CD8-positive, alpha-beta memory T cell (primary cell): Measurements from ENCODE around the gene ZFAND4. TPM values are rescaled to one million over a fixed set of nuclear protein-coding genes. Genes with fewer than 3 reads are reported as not detected.
"Not testable (repeated sequence)": the region's sequence is repeated elsewhere in the genome, so short reads cannot be mapped to it uniquely, and the experiment has no call there.

Experiments used
- CTCF ChIA-PET: fragments of 350-600 bp; sonication (Branson Sonifier 250); formaldehyde crosslinking; loops from one replicate; lab custom pipeline; 2021; ENCODE audit warnings: antibody characterized with exemption; lab: Charles Lee
- POLR2A ChIA-PET: fragments of 350-600 bp; sonication (Branson Sonifier 250); formaldehyde crosslinking; loops from one replicate; lab custom pipeline; 2021; ENCODE audit warnings: antibody characterized with exemption; lab: Charles Lee
- DNase-seq, 5 donors: peaks; one replicate each; pipeline versions ENCODE4 v3.0.0 to v3.0.0-alpha.2; 2020 to 2022; ENCODE audit warnings: mixed read lengths in 1 of 5
- H3K27ac ChIP-seq: one replicate; pipeline ENCODE4 v1.7.0; 2013; ENCODE audit warnings: low read depth, mild to moderate bottlenecking, low read length, moderate library complexity
- H3K27me3 ChIP-seq: 2 replicates; pipeline ENCODE4 v1.7.0; 2013; ENCODE audit warnings: low read length, mild to moderate bottlenecking; ENCODE audit not compliant: insufficient read depth, poor library complexity, severe bottlenecking
- H3K36me3 ChIP-seq: 2 replicates; pipeline ENCODE4 v1.7.0; 2013; ENCODE audit warnings: mild to moderate bottlenecking, low read length, moderate library complexity; ENCODE audit not compliant: insufficient read depth
- H3K4me1 ChIP-seq: 2 replicates; pipeline ENCODE4 v1.7.0; 2013; ENCODE audit warnings: mild to moderate bottlenecking, low read length, moderate library complexity; ENCODE audit not compliant: insufficient read depth
- H3K4me3 ChIP-seq: 2 replicates; pipeline ENCODE4 v1.7.0; 2013; ENCODE audit warnings: mild to moderate bottlenecking, low read length
- H3K9me3 ChIP-seq: 2 replicates; pipeline ENCODE4 v1.7.0; 2013; ENCODE audit warnings: mild to moderate bottlenecking, low read length
- H3K27ac Mint-ChIP-seq, 8 donors: one replicate each; pipeline ENCODE4 v1.8.0; 2020 to 2021; ENCODE audit warnings: mixed read lengths in 8 of 8, mild to moderate bottlenecking in 6 of 8, inconsistent platforms in 3 of 8, moderate library complexity in 3 of 8
- H3K27me3 Mint-ChIP-seq, 2 donors: one replicate each; pipeline ENCODE4 v1.8.0; 2020 to 2021; ENCODE audit warnings: mixed read lengths in 2 of 2, mild to moderate bottlenecking in 1 of 2, moderate library complexity in 1 of 2
- H3K36me3 Mint-ChIP-seq, 3 donors: one replicate each; pipeline ENCODE4 v1.8.0; 2020 to 2021; ENCODE audit warnings: mixed read lengths in 3 of 3, inconsistent platforms in 1 of 3, mild to moderate bottlenecking in 1 of 3
- H3K4me1 Mint-ChIP-seq, 3 donors: one replicate each; pipeline ENCODE4 v1.8.0; 2020 to 2021; ENCODE audit warnings: mixed read lengths in 3 of 3, inconsistent platforms in 1 of 3, mild to moderate bottlenecking in 1 of 3
- H3K4me3 Mint-ChIP-seq, 7 donors: one replicate each; pipeline ENCODE4 v1.8.0; 2020 to 2021; ENCODE audit warnings: mixed read lengths in 7 of 7, mild to moderate bottlenecking in 6 of 7, moderate library complexity in 4 of 7, inconsistent platforms in 2 of 7
- H3K9me3 Mint-ChIP-seq, 5 donors: one replicate each; pipeline ENCODE4 v1.8.0; 2020 to 2022; ENCODE audit warnings: mixed read lengths in 5 of 5, mild to moderate bottlenecking in 3 of 5, moderate library complexity in 2 of 5, inconsistent platforms in 1 of 5
- polyA plus RNA-seq: library from polyadenylated mRNA; unstranded; fragments of 300-500 nt; fragmentation: Illumina TruSeq; gene quantifications from one replicate; pipeline ENCODE4 v1.2.3, GENCODE V29; 2021
- total RNA-seq, 2 experiments: library from RNA; stranded (reverse); gene quantifications; one replicate each; pipeline ENCODE4 v1.2.3, GENCODE V29; 2021

ZFAND4 gene
- total and polyA plus RNA-seq, 3 experiments from 2014 or later = 11.0 to 21.1 (median 11.7) TPM

DNA sequence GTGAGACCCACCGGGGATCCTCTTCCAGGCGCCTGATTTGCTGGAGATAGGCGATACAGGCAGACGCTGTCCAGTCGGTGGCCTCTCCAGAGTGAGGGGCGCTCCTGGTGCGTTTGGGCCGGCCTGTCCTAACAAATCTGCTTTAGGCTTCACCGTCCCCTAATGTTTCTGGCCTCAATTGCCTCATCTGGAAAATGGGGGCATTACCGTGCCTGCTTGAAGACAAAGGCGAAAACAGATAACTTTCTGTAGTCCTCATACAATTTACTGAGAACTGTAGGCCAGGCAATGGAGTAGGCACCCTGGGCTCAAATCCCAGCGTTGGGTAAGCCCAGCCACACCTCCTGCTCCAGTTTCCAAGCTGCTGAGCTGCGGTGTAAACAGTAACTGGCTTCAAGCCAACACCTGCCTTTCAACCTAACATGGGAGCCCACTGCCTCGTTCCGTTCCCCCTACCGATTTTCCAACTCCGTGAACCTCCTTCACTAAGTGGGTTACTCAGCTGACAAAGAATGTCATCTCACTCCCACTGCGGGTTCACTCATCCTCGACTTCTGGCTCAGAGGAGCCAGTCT, 589 bp upstream of the ZFAND4 start:
- CTCF ChIA-PET = interaction anchor here (1.6 to 1.7 kb wide), 2 partner anchors 209 to 211 kb away, joined by 5 to 10 read pairs; no protein-coding TSS in a partner anchor

DNA sequence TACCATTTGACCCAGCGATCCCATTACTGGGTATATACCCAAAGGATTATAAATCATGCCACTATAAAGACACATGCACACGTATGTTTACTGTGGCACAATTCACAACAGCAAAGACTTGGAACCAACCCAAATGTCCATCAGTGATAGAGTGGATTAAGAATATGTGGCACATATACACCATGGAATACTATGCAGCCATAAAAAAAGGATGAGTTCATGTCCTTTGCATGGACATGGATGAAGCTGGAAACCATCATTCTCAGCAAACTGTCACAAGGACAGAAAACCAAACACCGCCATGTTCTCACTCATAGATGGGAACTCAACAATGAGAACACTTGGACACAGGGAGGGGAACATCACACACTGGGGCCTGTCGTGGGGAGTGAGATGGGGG, 1.3 kb downstream of the ZFAND4 start:
- H3K9me3 ChIP-seq, H3K27me3 Mint-ChIP-seq, H3K9me3 Mint-ChIP-seq, H3K36me3 ChIP-seq, H3K36me3 Mint-ChIP-seq, H3K27ac ChIP-seq, H3K27me3 ChIP-seq, DNase-seq: not testable (repeated sequence)
- POLR2A ChIA-PET = interaction anchor here (0.6 kb wide), 1 partner anchor 54 kb away, joined by 3 read pairs; no protein-coding TSS in a partner anchor
- Mint-ChIP-seq H3K4me3 (peak overlapping the region; percentile 88 to 93 (median 92)), H3K4me1 (peaks cover 37 to 59% (median 46%) of the 10 kb centered on the region in 3 donors), H3K27ac (peak overlapping the region in 5 of 8 donors; percentile 51 to 93 (median 87))
- Histone ChIP-seq H3K4me1 (peaks cover 11% of the 10 kb centered on the region), H3K4me3 (peak overlapping the region; percentile 80)
- CTCF ChIA-PET = interaction anchor here (1.0 to 1.7 kb wide), 5 partner anchors 16 to 209 kb away, joined by 3 to 10 read pairs (median 3); no protein-coding TSS in a partner anchor

More for the DNA sequence above, 589 bp upstream of the ZFAND4 start:
- POLR2A ChIA-PET = interaction anchor here (1.0 kb wide), 1 partner anchor 79 kb away, joined by 5 read pairs; no protein-coding TSS in a partner anchor
- H3K4me1 ChIP-seq = peaks cover 11% of the 10 kb centered on the region
- peaks cover 34 to 44% (median 42%) of the 10 kb centered on the region in 3 donors for H3K4me1 Mint-ChIP-seq
- H3K27ac Mint-ChIP-seq = peak overlapping the region in 7 of 8 donors; percentile 43 to 92 (median 85)
- H3K27me3 ChIP-seq = no peaks in the 10 kb centered on the region
- no peaks in the 10 kb centered on the region for H3K9me3 ChIP-seq
- peak overlapping the region; percentile 82 to 91 (median 86) for H3K4me3 Mint-ChIP-seq
- H3K27me3 Mint-ChIP-seq = no peaks in the 10 kb centered on the region
- H3K36me3 ChIP-seq = no peaks in the 10 kb centered on the region
- H3K9me3 Mint-ChIP-seq = no peaks in the 10 kb centered on the region
- DNase-seq = peak in 1 of 5 donors; percentile 48
- peaks cover 0 to 4% (median 2%) of the 10 kb centered on the region in 3 donors for H3K36me3 Mint-ChIP-seq
- peak overlapping the region; percentile 71 for H3K4me3 ChIP-seq
- peak overlapping the region; percentile 66 for H3K27ac ChIP-seq

DNA sequence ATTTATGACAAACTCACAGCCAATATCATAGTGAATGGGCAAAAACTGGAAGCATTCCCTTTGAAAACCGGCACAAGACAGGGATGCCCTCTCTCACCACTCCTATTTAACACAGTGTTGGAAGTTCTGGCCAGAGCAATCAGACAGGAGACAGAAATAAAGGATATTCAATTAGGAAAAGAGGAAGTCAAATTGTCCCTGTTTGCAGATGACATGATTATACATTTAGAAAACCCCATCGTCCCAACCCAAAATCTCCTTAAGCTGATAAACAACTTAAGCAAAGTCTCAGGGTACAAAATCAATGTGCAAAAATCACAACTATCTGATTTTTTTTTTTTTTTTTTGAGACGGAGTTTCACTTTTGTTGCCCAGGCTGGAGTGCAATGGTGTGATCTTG, 2.7 kb downstream of the ZFAND4 start:
- H3K36me3 ChIP-seq, CTCF ChIA-PET, H3K27me3 Mint-ChIP-seq, H3K9me3 ChIP-seq, DNase-seq, H3K9me3 Mint-ChIP-seq, H3K27ac ChIP-seq, H3K36me3 Mint-ChIP-seq, H3K4me3 ChIP-seq, H3K27me3 ChIP-seq, POLR2A ChIA-PET: not testable (repeated sequence)
- H3K4me1 ChIP-seq = peaks cover 11% of the 10 kb centered on the region
- H3K27ac Mint-ChIP-seq = peak overlapping the region in 1 of 8 donors; percentile 43
- H3K4me1 Mint-ChIP-seq = peaks cover 41 to 68% (median 48%) of the 10 kb centered on the region in 3 donors
- H3K4me3 Mint-ChIP-seq = peak overlapping the region in 5 of 7 donors; percentile 13 to 55 (median 49)

DNA sequence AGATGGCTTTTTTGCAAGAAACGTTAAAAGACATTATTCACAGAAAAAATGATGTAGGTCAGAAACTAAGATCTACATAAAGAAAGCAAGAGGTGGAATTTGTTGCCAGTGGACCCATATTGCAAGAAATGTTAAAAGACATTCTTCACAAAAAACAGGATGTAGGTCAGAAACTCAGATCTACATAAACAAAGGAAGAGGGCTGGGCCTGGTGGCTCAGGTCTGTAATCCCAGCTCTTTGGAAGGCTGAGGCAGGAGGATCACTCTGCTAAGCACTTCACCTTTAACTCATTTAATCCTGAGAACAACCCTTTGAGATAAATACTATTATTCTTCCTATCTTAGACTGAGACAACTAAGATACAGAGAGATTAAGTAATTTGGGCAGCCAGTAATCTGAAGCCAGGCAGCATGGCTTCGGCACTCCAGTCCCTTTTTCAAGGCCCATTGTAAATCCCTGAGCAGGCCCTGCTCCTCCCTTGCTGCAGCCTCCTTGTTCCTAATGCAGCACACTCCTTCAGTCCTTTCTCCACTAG, 11.6 kb downstream of the ZFAND4 start:
- Mint-ChIP-seq H3K27ac (peak overlapping the region in 4 of 8 donors; percentile 14 to 24 (median 18)), H3K36me3 (peaks cover 35 to 53% (median 51%) of the 10 kb centered on the region in 3 donors), H3K27me3 (no peaks in the 10 kb centered on the region), H3K4me1 (peaks cover 30 to 65% (median 57%) of the 10 kb centered on the region in 3 donors), H3K4me3 (no peak overlapping the region), H3K9me3 (peaks cover 10 to 23% (median 16%) of the 10 kb centered on the region in 5 donors)
- peaks cover 4% of the 10 kb centered on the region for H3K9me3 ChIP-seq
- no peak for DNase-seq
- H3K27ac ChIP-seq = no peak overlapping the region
- H3K27me3 ChIP-seq = no peaks in the 10 kb centered on the region
- H3K36me3 ChIP-seq = peaks cover 6% of the 10 kb centered on the region
- H3K4me1 ChIP-seq = no peaks in the 10 kb centered on the region
- CTCF ChIA-PET = no interaction called here
- no peak overlapping the region for H3K4me3 ChIP-seq
- POLR2A ChIA-PET = no interaction called here

DNA sequence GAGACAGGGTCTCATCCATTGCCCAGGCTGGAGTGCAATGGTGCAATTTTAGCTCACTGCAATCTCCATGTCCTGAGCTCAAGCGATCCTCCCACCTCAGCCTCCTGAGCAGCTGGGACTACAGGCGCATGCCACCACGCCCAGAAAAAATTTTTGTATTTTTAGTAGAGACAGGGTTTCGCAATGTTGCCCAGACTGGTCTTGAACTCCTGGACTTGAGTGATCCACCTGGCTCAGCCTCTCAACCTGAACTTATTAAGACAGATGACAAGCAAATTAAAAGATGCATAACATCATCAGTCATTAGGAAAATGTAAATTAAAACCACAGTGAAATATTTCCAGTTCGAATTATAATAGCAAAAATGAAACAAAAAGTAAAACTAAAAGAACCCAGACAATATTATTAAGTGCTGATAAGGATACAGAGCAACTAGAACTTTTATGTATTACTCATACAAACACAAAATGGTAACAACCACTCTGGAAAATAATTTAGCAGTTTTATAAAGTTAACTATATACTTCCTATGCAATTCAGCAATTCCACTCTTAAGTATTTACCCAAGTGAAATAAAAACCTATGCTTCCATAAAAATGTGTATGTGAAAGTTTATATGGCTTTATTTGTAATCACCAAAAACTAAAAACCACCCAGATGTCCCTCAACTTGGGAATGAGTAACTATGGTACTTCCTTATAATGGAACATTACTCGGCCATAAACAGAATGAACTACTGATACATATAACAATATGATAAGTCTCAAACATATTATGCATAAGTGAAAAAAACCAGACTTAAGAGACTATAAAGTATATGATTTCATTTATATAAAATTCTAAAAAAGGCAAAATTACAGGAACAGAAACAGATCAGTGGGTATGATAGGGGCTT, 15.3 kb downstream of the ZFAND4 start:
- Mint-ChIP-seq H3K36me3 (peaks cover 32 to 71% (median 53%) of the 10 kb centered on the region in 3 donors), H3K9me3 (peaks cover 10 to 23% (median 16%) of the 10 kb centered on the region in 5 donors), H3K4me1 (peaks cover 42 to 75% (median 71%) of the 10 kb centered on the region in 3 donors), H3K27ac (peak overlapping the region in 4 of 8 donors; percentile 17 to 72 (median 41)), H3K27me3 (no peaks in the 10 kb centered on the region), H3K4me3 (peak overlapping the region in 6 of 7 donors; percentile 31 to 58 (median 35))
- H3K4me1 ChIP-seq = no peaks in the 10 kb centered on the region
- CTCF ChIA-PET = no interaction called here
- H3K4me3 ChIP-seq = no peak overlapping the region
- peaks cover 4% of the 10 kb centered on the region for H3K9me3 ChIP-seq
- no peak for DNase-seq
- peaks cover 6% of the 10 kb centered on the region for H3K36me3 ChIP-seq
- POLR2A ChIA-PET = no interaction called here
- no peak overlapping the region for H3K27ac ChIP-seq
- no peaks in the 10 kb centered on the region for H3K27me3 ChIP-seq

DNA sequence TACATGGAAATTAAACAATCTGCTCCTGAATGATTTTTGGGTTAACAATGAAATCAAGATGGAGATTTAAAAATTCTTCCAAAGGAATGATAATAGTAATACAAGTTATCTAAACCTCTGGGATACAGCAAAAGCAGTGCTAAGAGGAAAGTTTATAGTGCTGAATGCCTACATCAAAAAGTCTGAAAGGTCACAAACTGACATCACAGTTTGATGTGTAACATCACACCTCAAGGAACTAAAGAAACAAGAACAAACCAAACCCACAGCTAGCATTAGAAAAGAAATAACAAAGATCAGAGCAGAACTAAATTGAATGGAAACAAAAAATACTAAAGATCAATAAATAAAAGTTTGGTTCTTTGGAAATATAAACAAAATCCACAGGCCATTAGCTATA, 17.4 kb downstream of the ZFAND4 start:
- Histone ChIP-seq H3K27ac (no peak overlapping the region), H3K9me3 (peaks cover under 1% of the 10 kb centered on the region), H3K4me1 (no peaks in the 10 kb centered on the region), H3K4me3 (no peak overlapping the region), H3K27me3 (no peaks in the 10 kb centered on the region), H3K36me3 (peaks cover 14% of the 10 kb centered on the region)
- Mint-ChIP-seq H3K27ac (peak overlapping the region in 4 of 8 donors; percentile 15 to 80 (median 39)), H3K9me3 (peaks cover under 1 to 11% (median 6%) of the 10 kb centered on the region in 5 donors), H3K4me3 (no peak overlapping the region), H3K4me1 (peaks cover 34 to 63% (median 63%) of the 10 kb centered on the region in 3 donors), H3K36me3 (peaks cover 24 to 64% (median 37%) of the 10 kb centered on the region in 3 donors), H3K27me3 (no peaks in the 10 kb centered on the region)
- POLR2A ChIA-PET = no interaction called here
- DNase-seq = no peak
- CTCF ChIA-PET = interaction anchor here (1.1 kb wide), 1 partner anchor 17 kb away, joined by 3 read pairs; no protein-coding TSS in a partner anchor

DNA sequence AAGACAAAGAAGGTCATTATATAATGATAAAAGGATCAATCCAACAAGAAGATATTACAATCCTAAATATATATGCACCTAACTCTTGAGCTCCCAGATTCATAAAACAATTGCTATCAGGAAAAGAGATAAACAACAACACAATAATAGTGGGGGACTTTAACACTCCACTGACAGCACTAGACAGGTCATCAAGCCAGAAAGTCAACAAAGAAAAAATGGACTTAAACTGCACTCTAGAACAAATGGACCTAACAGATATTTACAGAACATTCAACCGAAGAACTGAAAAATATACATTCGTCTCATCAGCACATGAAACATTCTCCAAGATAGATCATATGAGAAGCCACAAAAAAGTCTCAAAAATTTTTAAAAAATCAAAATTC, 17.8 kb downstream of the ZFAND4 start:
- CTCF ChIA-PET = interaction anchor here (1.1 kb wide), 1 partner anchor 17 kb away, joined by 3 read pairs; no protein-coding TSS in a partner anchor
- peaks cover 34 to 63% (median 62%) of the 10 kb centered on the region in 3 donors for H3K4me1 Mint-ChIP-seq
- H3K4me1 ChIP-seq, DNase-seq, H3K4me3 Mint-ChIP-seq, H3K9me3 ChIP-seq, H3K27ac Mint-ChIP-seq, H3K27ac ChIP-seq, H3K27me3 Mint-ChIP-seq, H3K27me3 ChIP-seq, H3K4me3 ChIP-seq, POLR2A ChIA-PET: not testable (repeated sequence)
- peaks cover 0 to 10% (median 6%) of the 10 kb centered on the region in 5 donors for H3K9me3 Mint-ChIP-seq
- H3K36me3 Mint-ChIP-seq = peaks cover 24 to 65% (median 35%) of the 10 kb centered on the region in 3 donors
- peaks cover 14% of the 10 kb centered on the region for H3K36me3 ChIP-seq
